GM12864 (cell line): ENCODE measurements around the gene C10orf95.

ENCODE experiments used
- DNase-seq: peaks from one replicate; pipeline ENCODE4 v3.0.0-alpha.2; 2011; ENCODE audit warnings: low read depth
- H3K4me3 ChIP-seq: 2 replicates; pipeline ENCODE4 v1.5.1; 2011; ENCODE audit warnings: mild to moderate bottlenecking, low read depth, low read length, control low read depth
- CTCF ChIP-seq: IDR thresholded peaks from 2 replicates; pipeline ENCODE4 v1.5.1; 2011; ENCODE audit warnings: low read depth, mild to moderate bottlenecking, moderate library complexity, low read length, control low read depth, inconsistent platforms; ENCODE audit errors: missing control alignments

C10orf95 gene

GRCh38 chr10:102449321-102450123 is 1.8 kb downstream of the C10orf95 start:
- DNase-seq, result peak; percentile 72
- TF ChIP-seq CTCF, result no peak
- H3K4me3 ChIP-seq, result peak overlapping the region; percentile 90

- H3K4me3 ChIP-seq, result no peak overlapping the region
- no peak for TF ChIP-seq CTCF
- DNase-seq, result no peak
Observed at GRCh38 chr10:102444851-102445250, 6.5 kb downstream of the C10orf95 start.

GRCh38 chr10:102438374-102438773 is 13.0 kb downstream of the C10orf95 start:
- no peak overlapping the region for H3K4me3 ChIP-seq
- no peak for DNase-seq
- TF ChIP-seq CTCF, result no peak

GRCh38 chr10:102437515-102437914 is 13.8 kb downstream of the C10orf95 start:
- no peak for TF ChIP-seq CTCF
- no peak overlapping the region for H3K4me3 ChIP-seq
- DNase-seq, result no peak

- no peak for TF ChIP-seq CTCF
- no peak for DNase-seq
- H3K4me3 ChIP-seq, result peak overlapping the region; percentile 0
Observed at GRCh38 chr10:102436312-102436711, 15.0 kb downstream of the C10orf95 start.

- TF ChIP-seq CTCF, result no peak
- H3K4me3 ChIP-seq, result peak overlapping the region; percentile 47
Observed at GRCh38 chr10:102435529-102436233, 15.7 kb downstream of the C10orf95 start.

GRCh38 chr10:102435133-102435497 is 16.2 kb downstream of the C10orf95 start:
- DNase-seq, result no peak
- no peak overlapping the region for H3K4me3 ChIP-seq
- TF ChIP-seq CTCF, result no peak

More at GRCh38 chr10:102435529-102436233, 15.7 kb downstream of the C10orf95 start:
- DNase-seq, result no peak
